GM18907 (cell line): ENCODE results near the gene CDYL.

Experiments
- ATAC-seq: cut with Tn5 transposase; IDR thresholded peaks from one replicate; pipeline ENCODE4 v1.9.1; 2021; ENCODE audit warnings: mild to moderate bottlenecking, moderate library complexity; ENCODE audit not compliant: unreplicated experiment

Gene CDYL, protein sequence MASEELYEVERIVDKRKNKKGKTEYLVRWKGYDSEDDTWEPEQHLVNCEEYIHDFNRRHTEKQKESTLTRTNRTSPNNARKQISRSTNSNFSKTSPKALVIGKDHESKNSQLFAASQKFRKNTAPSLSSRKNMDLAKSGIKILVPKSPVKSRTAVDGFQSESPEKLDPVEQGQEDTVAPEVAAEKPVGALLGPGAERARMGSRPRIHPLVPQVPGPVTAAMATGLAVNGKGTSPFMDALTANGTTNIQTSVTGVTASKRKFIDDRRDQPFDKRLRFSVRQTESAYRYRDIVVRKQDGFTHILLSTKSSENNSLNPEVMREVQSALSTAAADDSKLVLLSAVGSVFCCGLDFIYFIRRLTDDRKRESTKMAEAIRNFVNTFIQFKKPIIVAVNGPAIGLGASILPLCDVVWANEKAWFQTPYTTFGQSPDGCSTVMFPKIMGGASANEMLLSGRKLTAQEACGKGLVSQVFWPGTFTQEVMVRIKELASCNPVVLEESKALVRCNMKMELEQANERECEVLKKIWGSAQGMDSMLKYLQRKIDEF

DNA sequence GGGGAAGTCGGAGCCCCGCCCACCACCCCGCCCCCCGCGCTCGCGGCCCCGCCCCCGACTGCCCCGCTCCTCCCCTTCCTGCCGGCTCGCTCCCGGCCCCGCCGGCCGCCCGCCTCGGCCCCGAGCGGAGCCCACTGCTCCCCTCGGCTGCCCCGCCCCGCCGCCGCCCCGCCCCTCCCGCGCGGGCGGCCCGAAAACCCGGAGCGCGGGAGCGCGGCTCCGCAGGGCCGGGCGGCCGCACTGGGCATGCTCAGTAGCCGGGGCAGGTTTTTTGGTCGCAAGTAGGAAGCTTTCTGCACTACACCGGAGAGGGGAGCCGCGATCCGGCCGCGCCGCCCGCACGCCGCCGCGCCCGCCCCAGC, at the start of gene CDYL:
Gene CDYL (plus strand): TSS at position 274 of the 362 bp plus-strand sequence. CDS start 380 bp downstream, outside the sequence.
- peak; percentile 69 for ATAC-seq

DNA sequence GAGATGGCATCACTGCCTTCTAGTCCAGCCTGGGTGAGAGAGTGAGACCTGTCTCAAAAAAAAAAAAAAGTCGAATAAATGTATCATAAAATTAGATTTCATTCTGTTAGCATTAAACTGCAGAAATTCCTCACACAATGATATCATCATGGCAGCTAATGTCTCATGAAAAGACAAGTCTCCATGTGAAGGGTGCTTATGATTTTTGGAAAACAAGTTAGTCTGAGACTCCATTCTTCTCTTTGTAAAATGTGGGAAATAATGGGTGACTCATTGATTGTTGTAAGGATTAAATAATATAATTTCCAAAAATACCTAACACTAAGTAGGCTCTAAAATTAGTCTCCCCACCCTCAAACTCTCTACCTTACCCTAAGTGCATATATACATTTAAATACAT, 49.6 kb upstream of the CDYL start:
- ATAC-seq = no peak

DNA sequence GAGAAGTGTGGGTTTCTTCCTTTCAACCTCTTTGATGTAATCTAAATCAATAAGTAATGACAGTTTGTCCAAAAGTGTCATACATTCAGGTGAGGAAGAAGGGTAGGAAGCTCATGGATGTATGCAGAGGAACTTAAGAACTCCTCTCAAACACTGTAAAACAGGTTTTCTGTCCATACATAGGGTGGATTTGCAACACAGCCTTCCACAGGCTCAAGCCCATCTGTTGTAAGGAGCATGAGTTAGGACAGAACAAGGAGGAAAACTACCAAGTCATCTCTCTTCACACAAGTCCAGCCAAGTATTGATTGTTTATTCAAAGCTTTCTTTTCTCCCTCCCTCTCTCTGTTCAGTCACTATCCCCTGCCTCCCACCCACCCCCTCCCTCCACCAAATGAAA, 49.0 kb upstream of the CDYL start:
- ATAC-seq = no peak

DNA sequence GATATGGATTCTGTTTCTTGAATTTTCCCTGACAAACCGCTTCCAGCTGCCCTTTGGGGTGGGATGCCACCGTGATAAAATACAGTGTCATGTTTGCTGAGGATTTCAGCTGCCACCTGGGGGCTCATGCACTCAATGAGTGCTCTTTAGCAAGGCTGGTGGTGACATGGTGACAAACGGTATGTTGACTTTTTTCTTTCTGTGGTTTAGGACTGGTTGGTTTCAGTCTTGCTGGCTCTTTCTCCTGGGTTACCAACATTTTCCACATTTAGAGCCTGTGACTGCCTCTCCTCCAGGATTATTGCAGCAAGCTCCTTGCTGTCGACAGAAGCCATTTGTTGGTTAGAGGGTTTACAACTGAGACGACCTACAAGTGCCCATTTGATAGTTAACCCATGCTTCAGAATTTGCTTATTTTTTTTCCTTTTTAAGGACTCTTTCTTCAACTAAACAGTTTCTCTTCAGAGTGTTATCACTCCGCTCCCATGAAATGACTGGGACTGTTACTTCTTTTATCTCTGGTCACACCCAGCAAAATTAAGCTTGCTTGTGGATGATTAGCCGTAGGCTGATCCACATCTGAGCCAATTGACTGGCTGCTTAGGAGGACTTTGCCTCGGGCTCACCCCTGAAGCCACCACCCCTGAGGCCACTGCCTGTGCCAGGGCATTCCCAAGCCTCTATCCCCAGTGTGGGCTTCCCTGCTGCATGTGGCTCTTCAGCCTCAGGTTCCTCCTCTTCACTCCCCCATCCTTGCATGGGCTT, 48.4 kb upstream of the CDYL start:
- no peak for ATAC-seq

DNA sequence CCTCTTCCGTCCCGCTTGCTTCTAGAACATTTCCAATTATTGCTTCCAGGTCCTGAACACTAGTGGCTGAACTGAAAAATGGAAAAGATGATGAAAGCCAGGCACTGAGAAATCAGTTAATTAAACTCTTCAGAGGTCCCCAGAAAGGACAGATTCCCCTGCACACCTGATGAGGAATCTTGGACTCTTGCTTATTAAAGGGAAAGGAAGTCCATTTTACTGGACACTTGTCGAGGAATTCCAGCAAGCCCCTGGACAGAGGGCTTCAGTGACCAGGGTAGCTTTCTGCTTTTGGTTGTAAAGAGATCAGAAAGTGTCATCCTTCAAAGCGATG, 47.8 kb upstream of the CDYL start:
- no peak for ATAC-seq

DNA sequence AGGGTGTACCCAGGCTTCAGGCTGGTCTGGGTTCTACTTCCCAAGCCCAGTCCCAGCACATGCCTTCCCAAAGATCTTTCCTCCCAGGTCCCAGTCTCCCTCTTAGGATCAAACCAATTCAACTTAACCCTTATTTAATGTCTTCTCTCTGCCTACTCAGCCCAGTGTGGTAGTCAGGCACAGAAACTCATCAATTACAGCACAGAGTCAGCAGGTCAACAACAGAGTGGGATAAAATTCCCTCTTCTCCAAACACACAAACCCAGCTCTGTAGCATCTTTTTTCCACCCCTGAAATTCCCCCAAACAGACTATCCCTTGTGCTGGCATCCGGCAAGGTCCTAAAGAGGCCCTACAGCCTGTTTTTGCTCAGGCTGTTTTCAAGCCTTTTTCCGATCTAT, 47.3 kb upstream of the CDYL start:
- ATAC-seq = no peak

DNA sequence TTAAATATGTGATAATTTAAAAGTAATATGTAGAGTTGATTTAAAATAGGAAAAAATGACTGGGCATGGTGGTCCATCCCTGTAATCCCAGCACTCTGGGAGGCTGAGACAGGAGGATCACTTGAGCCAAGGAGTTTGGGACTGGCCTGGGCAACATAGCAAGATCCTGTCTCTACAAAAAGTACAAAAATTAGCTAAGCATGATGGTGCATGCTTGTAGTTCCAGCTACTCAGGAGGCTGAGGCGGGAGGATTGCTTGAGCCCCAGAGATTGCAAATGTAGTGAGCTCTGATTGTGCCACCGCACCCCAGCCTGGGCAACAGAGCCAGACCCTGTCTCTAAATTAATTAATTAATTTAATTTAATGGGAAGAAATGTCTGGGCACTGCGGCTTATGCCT, 44.2 kb upstream of the CDYL start:
- no peak for ATAC-seq

DNA sequence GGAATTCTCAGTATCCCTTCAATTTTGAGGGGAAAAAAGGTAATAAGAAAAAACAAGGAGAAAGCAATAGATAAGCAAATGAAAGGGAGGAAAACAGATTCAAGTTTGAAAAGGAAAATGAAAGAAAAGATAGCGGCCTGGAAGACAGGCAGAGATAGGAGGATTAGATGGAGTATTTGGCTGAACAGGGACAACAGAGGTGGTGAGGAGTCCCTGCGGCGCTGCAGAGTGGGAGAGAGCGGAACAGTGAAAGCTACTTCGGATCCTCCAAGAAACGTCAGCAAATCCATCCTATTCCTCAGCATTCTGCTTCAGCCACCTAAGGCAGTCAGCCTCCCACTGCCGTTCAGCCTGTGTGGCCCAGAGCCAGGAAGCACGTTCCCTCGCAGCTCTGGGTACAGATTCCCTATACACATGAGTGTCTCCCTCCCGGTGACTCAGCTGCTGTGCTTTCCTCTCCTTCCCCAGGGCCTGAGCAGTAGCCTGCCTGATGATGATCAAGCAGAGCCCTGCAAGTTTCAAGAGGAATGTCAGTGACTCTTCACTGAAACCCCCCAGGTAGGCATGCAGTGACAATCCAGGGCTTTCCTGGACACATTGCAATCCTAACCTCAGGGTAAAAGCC, 43.4 kb upstream of the CDYL start:
- no peak for ATAC-seq

DNA sequence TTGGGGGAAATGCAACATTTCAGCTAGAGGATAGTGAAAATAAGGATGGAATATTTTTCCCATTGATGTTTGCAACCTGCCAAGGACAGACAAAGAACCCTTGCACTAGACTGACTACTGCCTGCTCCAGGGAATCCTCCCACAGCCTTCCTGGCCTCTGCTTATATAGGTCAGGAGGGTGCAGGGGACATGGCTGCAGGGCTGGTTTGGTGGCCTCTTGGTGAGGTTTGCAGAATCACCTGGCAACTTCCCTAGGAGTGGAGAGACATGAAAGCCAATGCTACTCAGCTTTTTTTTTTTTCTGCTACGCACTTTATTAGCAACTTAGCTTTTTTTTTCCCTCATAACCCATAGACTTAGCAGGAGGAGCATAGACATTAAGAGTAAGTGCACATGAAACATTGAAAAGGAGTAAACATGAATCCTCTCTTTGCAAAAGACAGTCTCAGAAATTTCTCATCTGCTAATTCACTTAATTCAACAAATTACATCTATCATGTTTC, 39.8 kb upstream of the CDYL start:
- no peak for ATAC-seq

DNA sequence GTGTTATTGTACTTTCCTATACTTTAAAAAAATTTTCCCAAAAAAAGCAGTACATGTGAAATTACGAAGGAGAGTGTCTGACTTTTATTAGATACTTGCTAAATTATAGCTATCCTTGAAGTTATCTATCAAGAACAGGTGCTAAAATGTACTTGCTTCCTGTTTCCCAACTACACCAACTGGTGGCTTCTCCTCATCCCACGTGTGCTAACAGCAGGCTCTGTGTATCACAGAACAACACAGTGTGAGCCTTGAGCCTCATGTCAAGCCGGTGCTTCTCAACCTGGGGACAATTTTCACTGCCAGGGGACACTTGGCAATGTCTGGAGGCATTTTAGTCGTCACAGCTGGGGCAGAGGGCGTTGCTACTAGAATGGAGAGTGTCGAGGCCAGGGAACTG, 36.2 kb upstream of the CDYL start:
- no peak for ATAC-seq

DNA sequence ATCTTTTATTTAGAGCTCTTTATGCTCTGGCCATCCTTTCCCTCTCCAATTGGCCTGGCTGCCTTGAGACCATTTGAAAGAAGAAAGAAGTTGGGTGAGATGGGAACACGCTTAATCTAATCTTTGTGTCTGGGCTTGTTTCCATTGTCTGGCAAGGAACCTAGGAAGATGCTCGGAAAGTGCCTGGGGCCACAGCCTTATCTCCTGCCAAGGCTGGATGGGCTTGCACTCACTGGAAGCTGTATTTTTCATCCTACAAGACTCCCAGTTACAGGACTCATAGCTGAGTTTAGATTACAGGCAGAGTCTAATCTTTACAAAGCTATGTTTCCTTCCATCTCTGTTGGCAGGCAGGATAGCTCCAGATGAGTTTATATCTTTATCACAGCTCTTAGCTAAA, 33.1 kb upstream of the CDYL start:
- ATAC-seq = no peak

DNA sequence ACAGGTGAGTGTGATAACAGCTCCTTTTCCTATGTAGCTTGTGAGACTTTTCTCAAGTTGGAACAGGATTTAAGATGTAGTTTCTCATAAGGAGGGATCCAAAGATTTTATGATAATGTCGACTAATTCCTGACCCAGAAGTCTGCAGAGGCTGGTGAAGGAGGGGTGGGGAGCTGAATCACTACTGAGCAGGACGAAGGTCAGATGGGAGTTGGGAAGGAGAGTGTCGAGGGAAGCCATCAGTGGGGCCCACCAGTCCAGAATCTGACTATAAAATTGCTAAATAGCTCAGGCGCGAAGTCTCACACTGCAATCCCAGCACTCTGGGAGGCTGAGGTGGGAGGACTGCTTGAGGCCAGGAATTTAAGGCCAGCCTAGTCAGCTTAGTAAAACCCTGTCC, 32.3 kb upstream of the CDYL start:
- ATAC-seq = no peak

DNA sequence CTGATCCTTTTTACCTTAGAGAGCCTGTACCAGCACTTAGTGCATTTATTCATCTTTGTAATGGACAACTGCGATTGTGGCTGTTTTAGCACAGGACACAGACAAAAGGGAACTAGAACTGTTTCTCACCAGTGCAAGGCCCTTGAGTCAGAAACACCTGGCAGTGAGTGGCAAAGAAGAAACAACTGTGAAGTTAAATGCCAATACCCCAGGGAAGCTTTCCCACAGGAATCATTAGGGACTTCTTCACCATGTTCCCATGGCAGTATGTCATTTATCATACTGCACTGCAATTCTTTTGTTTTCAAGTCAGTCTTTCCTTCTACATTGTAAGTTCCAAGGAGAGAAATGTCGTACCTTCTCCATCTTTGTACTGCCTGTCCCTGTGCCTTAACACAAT, 28.6 kb upstream of the CDYL start:
- no peak for ATAC-seq

DNA sequence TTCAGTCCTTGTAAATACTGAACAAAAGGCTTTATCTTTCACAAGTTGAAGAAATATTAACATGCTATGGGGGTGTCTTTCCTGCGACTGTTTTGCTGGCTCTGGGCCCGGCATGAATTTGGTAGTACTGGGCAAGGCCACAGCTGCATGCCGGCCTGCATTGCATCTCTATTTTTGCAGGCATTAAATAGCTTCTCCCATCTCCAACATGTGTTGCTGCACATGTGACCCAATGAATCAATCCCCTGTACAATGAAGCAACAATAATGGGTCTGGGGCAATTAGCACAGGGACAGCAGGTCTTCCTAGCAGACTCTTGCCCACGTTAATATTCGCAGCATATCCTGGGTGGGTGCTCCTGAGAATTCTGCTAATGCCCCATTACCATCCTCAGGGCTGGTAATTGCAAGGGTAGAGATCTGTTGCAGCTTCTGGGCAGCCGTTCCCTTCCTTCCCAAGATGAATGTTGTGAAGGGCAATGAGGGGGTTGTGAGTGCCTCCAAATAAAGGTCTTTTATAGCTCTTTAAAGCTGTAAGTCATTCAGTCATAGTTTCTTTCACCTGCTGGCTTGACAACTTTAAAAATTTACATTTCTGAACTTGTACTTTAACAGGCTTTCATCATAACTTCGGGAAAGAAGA, 24.3 kb upstream of the CDYL start:
- ATAC-seq = no peak

DNA sequence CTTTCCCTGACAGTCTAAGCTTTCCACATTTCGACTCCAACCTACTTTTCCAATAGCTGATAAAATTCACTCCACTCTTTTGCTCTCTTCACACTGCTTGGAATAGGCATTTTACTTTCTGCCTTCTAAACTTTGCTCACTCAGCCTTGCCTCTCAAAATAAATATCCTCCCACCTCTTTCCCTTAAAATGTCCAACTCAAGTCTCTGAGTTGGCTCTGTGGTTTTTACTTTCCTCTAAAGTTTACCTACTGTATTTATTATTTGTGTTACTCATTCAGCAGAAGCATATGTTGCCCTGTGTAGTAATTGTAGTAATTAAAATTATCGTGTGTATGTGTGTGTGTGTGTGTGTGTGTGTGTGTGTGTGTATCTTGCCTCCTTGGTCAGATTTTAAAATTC, 20.0 kb upstream of the CDYL start:
- ATAC-seq = no peak

DNA sequence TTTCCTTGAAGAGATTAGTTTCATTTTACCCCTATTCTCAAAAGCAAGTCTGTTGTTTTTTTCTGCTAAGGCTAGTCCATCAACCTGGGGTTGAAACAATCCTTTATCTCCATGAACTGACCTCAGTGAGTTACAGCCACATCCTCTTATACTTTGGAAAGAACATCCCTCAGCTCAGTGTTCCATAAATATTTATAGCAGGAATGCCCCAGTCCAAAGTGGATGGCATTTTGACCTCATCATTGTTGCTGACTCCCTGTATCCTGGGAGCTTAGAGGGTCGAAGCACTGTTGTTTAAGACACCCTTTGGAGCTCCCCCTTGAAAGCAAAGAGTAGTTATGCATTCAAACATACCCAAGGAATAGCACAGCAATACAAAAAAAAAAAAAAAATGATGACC, 16.2 kb upstream of the CDYL start:
- ATAC-seq = no peak

DNA sequence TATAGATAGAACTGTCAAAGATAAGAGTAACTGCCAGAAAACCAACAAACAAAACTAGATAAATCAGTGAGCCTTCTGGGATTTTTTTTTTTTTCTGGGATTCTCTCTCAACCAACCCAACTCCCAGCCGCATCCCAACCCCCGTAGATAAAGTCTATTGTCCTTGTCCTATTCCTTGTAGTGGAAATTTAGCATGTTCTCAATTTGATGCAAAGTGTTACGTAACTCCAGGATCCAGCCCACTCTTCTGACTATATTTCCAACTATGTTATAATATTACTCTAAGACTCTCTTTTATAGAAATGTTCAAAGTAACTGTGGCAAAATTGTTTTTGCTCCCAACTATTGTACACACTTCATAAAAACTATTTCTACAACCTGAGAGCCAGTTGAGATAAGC, 15.4 kb upstream of the CDYL start:
- no peak for ATAC-seq

DNA sequence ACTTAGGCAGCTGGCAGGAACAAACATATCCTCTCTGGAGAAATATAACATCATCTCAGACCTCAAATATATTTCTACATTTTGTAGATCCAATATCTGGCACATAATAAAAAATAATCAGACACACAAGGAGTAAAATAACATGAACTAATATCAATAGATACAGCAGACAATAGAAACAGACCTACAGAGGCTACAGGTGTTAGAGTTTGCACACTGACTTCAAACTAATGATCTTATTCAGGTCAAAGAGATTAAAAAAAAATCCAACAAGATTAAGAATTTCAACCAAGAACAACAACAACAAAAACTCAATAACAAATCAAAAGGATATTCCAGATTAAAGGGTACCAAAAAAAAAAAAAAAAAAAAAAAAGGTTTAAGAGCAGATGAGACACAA, 13.9 kb upstream of the CDYL start:
- no peak for ATAC-seq

DNA sequence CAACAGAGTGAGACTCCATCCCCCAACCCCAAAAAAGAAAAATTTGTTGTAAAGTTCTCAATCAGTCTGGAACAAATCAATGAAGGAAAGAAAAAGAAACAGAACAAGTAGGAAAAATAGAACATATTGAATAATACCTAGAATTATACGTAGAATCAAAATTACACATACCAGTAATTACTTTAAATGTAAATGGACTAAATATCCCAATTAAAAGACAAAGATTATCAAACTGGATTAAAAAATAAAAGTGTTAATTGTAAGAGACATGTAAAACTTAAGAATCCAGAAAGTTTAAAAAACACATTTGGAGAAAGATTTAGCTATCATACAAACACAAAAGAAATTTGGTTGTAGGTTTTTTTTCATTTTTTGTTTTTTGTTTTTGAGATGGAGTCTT, 12.3 kb upstream of the CDYL start:
- no peak for ATAC-seq

DNA sequence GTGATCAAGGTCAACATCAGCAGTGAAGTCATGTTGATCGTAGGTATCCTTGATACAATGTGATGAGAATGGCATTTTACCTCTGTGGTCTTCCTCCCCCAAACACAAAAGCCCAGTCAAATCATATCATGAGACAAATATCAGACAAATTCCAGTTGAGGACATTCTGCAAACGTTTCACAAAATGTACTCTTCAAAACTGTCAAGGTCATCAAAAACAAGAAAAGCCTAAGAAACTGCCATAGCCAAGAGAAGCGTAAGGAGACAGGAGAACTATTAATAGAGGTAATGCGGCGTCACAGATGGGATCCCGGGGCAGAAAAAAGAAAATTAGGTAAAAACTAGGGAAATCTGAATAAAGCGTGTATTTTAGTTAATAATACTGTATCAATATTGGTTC, 7.4 kb upstream of the CDYL start:
- ATAC-seq = no peak

DNA sequence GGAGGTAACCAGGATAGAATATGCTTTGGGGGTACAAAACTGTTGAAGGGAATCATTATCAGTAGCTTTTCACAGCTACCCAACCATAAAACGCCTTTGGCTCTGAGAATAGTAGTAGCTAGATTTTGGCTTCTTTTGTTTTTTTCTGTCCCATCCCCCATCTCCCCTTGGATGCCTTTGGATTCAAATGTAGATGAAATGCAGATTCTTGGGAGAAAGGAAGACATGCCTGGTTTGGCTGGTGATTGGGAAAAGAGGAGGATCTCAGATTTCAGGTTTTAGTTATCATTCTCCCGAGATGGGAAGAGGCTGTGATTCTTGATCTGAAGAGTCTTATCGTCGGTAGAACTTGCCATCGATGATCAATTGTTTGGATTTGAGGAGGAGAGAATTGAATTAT, 3.5 kb upstream of the CDYL start:
- no peak for ATAC-seq
